ENCODE data around the gene ATG4B. TPM values are rescaled to one million over a fixed set of nuclear protein-coding genes. Genes with fewer than 3 reads are reported as not detected.

ATG4B gene
- total and polyA plus RNA-seq, 2 of the 4 experiments (the other 2 are of a cell fraction): 113 to 146 TPM

- TF ChIP-seq CTCF (conservative IDR thresholded peaks at IDR 0.05; ENCODE audit: low read depth, low read length): no peak
- TF ChIP-seq NFE2L2 (IDR thresholded peaks at IDR 0.05; ENCODE audit: low read depth, low read length): no peak
- TF ChIP-seq USF2 (IDR thresholded peaks at IDR 0.05; ENCODE audit: low read depth, low read length): no peak
- no peak for TF ChIP-seq RFX5 (IDR thresholded peaks at IDR 0.05; ENCODE audit: low read depth, low read length)
- TF ChIP-seq MAZ (IDR thresholded peaks at IDR 0.05; ENCODE audit: borderline replicate concordance, low read depth, low read length): no peak
- TF ChIP-seq CEBPB (IDR thresholded peaks at IDR 0.05; ENCODE audit: low read depth, low read length): no peak
- TF ChIP-seq MAFK (IDR thresholded peaks at IDR 0.05; ENCODE audit: low read depth, low read length): no peak
- no peak for TF ChIP-seq BHLHE40 (IDR thresholded peaks at IDR 0.05; ENCODE audit: low read depth, low read length)
- TF ChIP-seq RAD21 (IDR thresholded peaks at IDR 0.05; ENCODE audit: low read length): no peak
- no peak for TF ChIP-seq SMC3 (IDR thresholded peaks at IDR 0.05; ENCODE audit: low read depth, low read length)
- no peak for TF ChIP-seq ELK1 (IDR thresholded peaks at IDR 0.05; ENCODE audit: borderline replicate concordance, low read depth, low read length)
- no peak for TF ChIP-seq FOS (IDR thresholded peaks at IDR 0.05; ENCODE audit: low read depth, low read length)
- no peak for TF ChIP-seq CHD1 (IDR thresholded peaks at IDR 0.05; ENCODE audit: low read depth, low read length)
- no peak for TF ChIP-seq RCOR1 (IDR thresholded peaks at IDR 0.05; ENCODE audit: insufficient replicate concordance, low read length)
- no peak for TF ChIP-seq MXI1 (IDR thresholded peaks at IDR 0.05; ENCODE audit: borderline replicate concordance, low read depth, low read length)
- TF ChIP-seq POLR2A (IDR thresholded peaks at IDR 0.05; ENCODE audit: low read depth, low read length): no peak
- 93% methylated on average over 12 of the region's 17 CpGs; no CpG with 5 or more reads in 1 of the 2 experiments for WGBS, 2 experiments (ENCODE audit: extremely low coverage in 2 of 2, insufficient read length in 1 of 2)
- no TSS peak for BruUV-seq (replicated peaks)
- dilution Hi-C loops (cut with HindIII; ENCODE audit: low sequenced_read_pairs, unreplicated experiment): no loop called here
- H2BK120ac ChIP-seq (ENCODE audit: low read depth, low read length): no peak overlapping the region
- ATAC-seq (ENCODE audit: low read depth) (no peak), DNase-seq (no peak)
- no peak overlapping the region for H3K27ac ChIP-seq (ENCODE audit: insufficient read depth, low read length)
- H3K9ac ChIP-seq (ENCODE audit: low read depth, low read length): no peak overlapping the region
- no peak overlapping the region for H3K18ac ChIP-seq (ENCODE audit: low read depth, low read length)
- no peak overlapping the region for H3K14ac ChIP-seq (replicated peaks; ENCODE audit: low read depth, low read length)
- H2BK5ac ChIP-seq (ENCODE audit: low read depth, low read length, poor library complexity, severe bottlenecking): no peak overlapping the region
- no peak overlapping the region for H3K56ac ChIP-seq (ENCODE audit: extremely low read depth, insufficient read depth, low read length)
- H3K79me1 ChIP-seq (ENCODE audit: low read depth in 1 of 2, low read length in 2 of 2): peaks cover 8 to 16% of the 10 kb centered on the region in 2 experiments
- H2AFZ ChIP-seq (replicated peaks; ENCODE audit: low read length, poor library complexity): no peak overlapping the region
- ChIA-PET POLR2A (ENCODE audit: unreplicated experiment) (no interaction called here), CTCF (no interaction called here)
- intact Hi-C loops (cut with micrococcal nuclease): no loop called here
- H3K9me1 ChIP-seq (ENCODE audit: insufficient read depth, low read length): no peaks in the 10 kb centered on the region
- H4K8ac ChIP-seq (ENCODE audit: low read depth in 2 of 2, low read length in 2 of 2): no peak overlapping the region
- in situ Hi-C loops (cut with MboI; ENCODE audit: low sequenced_read_pairs): no loop called here
- no peak overlapping the region for H3K4me3 ChIP-seq (ENCODE audit: insufficient read depth, low read depth, low read length)
- no peak overlapping the region for H4K5ac ChIP-seq (ENCODE audit: low read depth, low read length)
- H3K23ac ChIP-seq (ENCODE audit: low read depth, low read length): no peak overlapping the region
- no peak overlapping the region for H2BK20ac ChIP-seq (ENCODE audit: low read depth, low read length)
- H2AK5ac ChIP-seq (ENCODE audit: low read depth, low read length): no peak overlapping the region
- no peak overlapping the region for H3K4me2 ChIP-seq (ENCODE audit: low read depth, low read length)
- no peak overlapping the region for H2AK9ac ChIP-seq (replicated peaks; ENCODE audit: low read depth, low read length, poor library complexity)
- H4K91ac ChIP-seq (ENCODE audit: insufficient read depth, low read depth, low read length): no peak overlapping the region
- H3K36me3 ChIP-seq (ENCODE audit: control insufficient read depth, insufficient read depth, low read length): peaks cover 37% of the 10 kb centered on the region
- H3K4ac ChIP-seq (ENCODE audit: low read depth, low read length): no peak overlapping the region
- no peak overlapping the region for H2BK15ac ChIP-seq (ENCODE audit: low read depth, low read length)
- H3K27me3 ChIP-seq (ENCODE audit: control insufficient read depth, insufficient read depth, low read length): no peaks in the 10 kb centered on the region
- H4K20me1 ChIP-seq (ENCODE audit: insufficient read depth, low read length): no peaks in the 10 kb centered on the region
- no peaks in the 10 kb centered on the region for H3K9me3 ChIP-seq (ENCODE audit: control insufficient read depth, insufficient read depth, low read length)
- no peaks in the 10 kb centered on the region; the same call in 1 of the 2 replicates for H3K4me1 ChIP-seq (ENCODE audit: control insufficient read depth, insufficient read depth, low read length)
Observed at GRCh38 chr2:241602720-241603119, 34.8 kb upstream of the ATG4B start.
